HG03439 (cell line): ENCODE data around the gene NUP43.
"Not testable (repeated sequence)": the region's sequence is repeated elsewhere in the genome, so short reads cannot be mapped to it uniquely, and the experiment has no call there.

Experiments used
- ATAC-seq: cut with Tn5 transposase; IDR thresholded peaks from one replicate; pipeline ENCODE4 v1.9.1; 2021; ENCODE audit warnings: mild to moderate bottlenecking, moderate library complexity; ENCODE audit not compliant: unreplicated experiment

NUP43 gene

DNA sequence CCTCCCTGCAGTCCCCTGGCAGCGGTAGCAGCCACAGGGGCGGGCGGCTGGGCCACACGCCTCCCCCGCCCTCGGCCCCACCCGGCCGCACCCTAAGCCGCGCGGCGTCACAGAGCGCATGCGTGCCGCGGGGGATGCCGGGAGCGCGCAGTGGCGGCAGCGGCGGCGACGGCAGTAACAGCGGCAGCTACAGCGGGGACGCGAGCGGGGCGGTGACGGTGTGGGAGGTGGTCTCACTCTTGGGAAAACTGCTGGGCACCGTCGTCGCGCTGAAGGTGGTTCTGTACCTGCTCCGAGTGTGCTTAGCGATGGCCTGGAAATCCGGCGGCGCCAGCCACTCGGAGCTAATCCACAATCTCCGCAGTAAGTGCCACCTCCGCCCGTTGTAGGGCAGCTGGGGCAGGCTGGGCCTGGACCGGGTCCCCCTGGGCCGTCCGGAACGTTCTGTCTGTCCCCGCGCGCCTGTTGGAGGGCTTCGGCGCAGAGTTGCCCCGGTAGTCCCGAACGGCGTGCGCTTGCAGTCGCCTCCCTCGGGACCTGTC, 3.3 kb upstream of the NUP43 start, which contains the start of gene PCMT1:
Gene PCMT1 (plus strand): TSS at position 148 of the 542 bp plus-strand sequence. CDS start 161 bp downstream, at position 309.
- ATAC-seq, result peak; percentile 84

DNA sequence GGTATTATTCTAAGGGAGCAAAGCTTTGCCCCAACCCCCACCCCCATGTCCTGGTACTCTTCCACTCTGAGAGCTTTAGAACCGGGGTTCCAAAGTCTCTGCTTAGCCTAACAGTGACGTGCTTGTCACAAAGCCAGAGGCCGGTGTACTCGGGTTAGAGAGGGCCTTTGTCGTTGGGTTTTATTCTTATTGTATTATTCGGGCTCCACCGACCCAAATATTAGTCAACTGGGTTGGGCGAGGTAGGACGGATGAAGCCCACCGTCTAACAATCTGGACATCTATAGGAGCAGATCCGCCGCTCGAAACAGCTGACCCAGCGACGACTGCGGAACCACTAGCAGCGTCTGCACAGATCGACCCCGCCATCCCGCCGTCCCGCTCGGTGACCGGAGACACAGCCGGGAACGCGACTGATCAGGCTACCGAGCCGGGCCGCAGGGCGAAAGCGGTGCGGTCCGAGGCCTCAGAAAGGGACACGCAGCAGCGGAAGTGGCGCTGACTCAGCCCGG, 2.8 kb upstream of the NUP43 start:
- ATAC-seq, result not testable (repeated sequence)

GRCh38 chr6:149745252-149745651, 1.1 kb downstream of the NUP43 start:
- ATAC-seq, result not testable (repeated sequence)

DNA sequence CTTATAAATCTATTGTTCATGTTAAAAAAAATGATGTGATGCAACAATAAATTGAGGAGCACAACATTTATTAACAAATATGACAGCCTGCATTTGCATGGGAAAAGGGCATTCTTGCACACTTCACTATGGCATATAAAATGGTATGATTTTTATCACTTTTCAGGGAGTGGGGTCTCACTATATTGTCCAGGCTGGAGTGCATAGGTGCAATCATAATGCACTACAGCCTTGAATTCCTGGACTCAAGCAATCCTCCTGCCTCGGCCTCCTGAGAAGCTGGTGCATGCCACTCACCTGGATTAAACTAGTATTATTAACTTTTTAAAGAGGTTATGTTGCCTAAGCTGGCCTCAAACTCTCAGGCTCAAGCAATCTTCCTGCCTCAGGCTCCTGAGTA, 11.4 kb downstream of the NUP43 start:
- ATAC-seq, result no peak

DNA sequence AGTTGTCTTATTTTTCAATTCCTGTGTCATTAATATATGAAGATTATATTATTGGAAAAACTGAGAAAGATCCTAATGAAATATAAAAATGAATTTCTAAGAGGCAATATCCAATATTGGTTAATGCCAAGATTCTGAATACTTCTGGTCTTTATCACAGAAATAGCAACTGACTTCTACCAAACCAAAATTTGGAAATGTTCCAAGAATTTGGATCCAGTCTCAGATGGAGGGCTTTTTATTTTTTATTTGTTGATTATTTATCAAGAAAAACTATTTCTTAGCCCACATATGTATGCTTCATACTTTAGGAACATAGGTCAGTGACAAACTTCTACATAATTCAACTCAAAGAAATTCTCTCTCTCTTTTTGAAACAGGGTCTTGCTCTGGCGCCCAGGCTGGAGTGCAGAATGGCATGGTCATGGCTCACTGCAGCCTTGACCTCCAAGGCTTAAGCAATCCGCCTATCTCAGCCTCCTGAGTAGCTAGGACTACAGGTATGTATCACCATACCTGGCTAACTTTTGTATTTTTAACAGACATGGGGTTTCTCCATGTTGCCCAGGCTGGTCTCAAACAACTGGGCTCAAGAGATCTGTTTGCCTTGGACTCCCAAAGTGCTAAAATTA, 13.1 kb downstream of the NUP43 start:
- ATAC-seq, result no peak

DNA sequence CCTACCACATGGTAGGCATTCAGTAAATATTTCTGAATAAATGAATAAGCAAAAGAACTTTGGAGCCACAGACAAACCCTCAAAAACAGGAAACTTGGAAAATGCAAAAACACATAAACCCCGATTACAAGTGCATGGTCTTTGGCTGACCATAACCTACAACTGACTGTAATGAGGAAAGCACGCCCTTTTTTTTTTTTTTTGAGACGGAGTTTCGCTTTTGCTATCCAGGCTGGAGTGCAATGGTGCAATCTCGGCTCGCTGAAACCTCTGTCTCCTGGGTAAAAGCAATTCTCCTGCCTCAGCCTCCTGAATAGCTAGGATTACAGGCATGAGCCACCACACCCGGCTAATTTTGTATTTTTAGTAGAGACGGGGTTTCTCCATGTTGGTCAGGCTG, 16.5 kb downstream of the NUP43 start:
- no peak for ATAC-seq

GRCh38 chr6:149728499-149729234, 17.7 kb downstream of the NUP43 start:
- ATAC-seq, result no peak

- no peak for ATAC-seq
Measured at GRCh38 chr6:149727793-149728498, 18.4 kb downstream of the NUP43 start.

- ATAC-seq, result no peak
Measured at GRCh38 chr6:149725785-149726184, 20.5 kb downstream of the NUP43 start.

DNA sequence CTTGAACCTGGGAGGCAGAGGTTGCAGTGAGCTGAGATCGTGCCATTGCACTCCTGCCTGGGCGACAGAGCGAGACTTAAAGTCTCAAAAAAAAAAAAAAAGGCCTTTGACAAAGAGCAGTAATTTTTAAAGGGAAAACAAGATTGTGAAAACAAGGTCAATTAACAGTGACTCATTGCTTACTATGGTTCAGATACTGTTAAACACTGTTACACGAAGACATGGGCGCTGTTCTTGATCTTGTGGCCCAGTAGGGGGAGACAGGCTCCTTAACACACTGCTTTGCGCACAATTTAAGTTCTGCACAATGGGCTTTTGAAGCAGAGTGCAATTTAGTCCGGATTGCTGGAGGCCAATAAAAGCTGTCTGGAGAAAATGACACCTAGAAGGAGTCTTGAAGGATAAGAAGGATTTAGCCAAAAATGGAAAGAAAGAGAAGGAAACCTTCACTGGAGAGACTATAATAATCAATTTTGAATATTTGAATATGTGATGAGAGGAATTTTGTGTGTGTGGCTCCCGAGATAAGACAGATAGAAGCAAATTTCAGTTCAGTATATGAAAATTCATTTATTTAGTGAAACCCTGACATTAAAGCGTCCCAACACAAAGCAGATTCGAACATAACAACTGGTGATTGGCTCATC, 22.4 kb downstream of the NUP43 start:
- no peak for ATAC-seq

DNA sequence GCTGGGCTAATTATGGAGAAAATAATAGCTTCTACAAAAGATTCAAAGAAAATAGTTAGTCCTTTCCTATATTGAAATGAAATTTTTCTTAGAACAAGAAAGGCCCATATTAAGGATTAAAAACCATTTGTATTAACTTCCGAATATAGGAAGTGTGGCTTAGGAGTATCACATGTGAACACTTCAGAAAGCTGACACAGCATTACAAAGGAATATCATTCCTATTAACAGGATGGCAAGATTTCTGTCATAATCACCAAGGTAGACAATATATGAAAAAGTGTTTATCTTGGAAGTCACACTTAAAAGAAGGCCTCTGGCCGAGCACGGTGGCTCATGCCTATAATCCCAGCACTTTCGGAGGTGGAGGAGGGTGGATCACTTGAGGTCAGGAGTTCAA, 23.1 kb downstream of the NUP43 start:
- no peak for ATAC-seq

DNA sequence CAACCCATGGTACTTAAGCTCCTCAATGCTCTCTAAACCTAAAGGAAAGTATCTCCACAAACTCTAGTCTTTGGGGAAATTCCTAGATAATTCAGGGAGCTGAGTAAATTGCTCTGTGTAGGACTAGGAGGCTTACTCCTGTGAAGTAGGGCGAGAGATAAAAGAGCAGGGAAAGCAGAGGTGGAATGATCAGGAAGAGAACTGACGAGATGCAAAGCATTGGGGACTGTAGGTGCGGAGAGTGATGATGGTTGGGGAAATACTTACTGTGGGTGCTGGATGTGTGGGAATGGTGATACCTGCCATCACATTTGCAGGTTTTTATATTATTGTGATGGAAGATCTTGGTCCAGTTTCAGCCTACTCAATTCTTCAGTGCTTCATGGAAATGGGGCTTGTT, 26.8 kb downstream of the NUP43 start:
- ATAC-seq, result no peak

DNA sequence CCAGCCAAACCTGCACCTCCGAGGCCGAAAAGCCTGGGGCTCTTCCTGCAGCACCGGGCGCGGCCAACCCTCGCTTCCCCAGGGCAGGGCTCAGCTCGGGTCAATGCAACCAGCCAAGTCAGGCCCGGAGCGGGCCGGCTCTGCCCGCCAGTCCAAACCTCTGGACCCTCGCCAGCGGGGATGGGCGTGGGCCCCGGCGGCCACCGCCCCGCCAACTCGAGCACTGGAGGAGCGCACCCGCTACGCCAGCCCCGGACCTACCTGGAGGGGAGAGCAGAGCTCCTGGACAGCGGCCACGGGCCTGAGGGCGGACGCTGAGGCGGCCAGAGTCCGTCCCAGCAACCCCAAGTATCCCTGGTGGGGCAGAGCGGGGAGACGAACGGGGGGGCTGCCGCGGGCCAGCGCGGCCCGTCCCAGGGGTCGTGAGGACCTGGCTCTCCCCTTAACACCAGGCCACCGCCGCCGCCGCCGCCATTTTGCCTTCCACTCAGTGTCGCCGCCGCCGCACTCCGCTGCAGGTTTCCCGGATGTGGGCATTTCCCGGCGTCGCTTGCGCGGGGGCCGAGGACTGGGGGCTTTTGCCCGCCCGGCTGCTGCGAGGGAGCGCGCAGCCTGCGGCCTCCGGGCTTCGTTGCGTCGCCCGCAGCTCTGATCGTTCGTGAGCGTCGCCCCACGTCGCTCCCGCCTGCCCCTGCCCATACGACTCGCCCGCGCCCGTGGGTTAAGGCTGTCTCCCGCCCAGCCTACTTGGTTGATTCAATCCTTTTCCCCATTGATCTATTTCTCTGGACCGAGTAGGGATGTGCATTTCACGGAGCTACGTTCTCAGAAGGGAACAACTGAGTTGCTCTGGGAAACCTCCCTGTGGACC, 28.5 kb downstream of the NUP43 start, which contains the start of gene LATS1:
Gene LATS1 (minus strand): TSS at position 514 of the 871 bp plus-strand sequence. CDS start 15,975 bp downstream, outside the sequence.
- peak; percentile 88 for ATAC-seq

DNA sequence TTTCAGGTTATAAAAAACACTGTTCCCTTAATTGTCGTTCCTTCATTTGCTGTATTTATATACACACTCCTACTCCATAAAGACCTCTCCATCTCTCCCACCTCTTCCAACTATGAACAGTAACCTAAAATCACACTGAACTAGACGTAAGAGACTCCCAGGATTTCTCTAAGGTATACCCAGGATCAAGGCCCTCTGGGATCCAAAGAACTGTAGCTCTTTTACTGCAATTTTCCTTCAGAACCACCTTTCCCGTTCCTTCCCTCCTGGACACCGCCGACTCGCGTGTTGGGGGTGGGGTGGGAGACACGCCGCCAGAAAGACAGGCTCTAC, 29.1 kb downstream of the NUP43 start:
- ATAC-seq, result no peak

DNA sequence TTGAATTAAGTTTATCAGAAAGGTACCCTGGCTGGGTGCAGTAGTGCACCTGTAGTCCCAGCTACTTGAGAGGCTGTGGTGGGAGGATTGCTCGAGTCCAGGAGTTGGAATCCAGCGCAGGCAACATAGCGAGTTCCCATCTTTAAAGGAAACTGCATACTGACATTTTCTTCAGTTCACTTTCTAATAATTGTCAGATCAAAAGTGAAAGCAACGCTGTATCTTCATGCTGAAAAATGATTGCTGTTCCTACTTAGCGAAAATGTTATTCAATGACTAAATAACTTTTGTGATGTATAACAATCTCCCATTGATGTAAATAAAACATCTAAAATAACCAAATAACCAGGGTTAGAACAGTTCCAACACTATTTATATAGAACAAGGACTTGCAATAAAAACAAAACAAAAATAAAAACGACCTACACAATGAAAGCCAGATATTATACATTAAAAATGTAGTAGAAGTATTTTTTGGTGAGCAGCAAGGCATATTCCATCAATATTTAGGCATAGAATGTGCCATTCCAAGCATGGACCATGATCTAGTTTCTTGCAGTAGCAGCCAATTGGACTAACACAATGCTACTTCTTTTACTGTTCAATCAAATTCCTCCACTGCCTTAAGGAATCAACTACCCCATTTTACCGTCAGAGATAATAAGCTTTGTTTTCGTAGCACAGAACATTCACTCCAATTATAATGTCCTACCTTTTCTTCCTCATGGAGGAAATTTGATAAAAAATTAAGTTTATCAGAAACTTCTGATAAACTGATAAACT, 30.0 kb downstream of the NUP43 start:
- ATAC-seq, result no peak

DNA sequence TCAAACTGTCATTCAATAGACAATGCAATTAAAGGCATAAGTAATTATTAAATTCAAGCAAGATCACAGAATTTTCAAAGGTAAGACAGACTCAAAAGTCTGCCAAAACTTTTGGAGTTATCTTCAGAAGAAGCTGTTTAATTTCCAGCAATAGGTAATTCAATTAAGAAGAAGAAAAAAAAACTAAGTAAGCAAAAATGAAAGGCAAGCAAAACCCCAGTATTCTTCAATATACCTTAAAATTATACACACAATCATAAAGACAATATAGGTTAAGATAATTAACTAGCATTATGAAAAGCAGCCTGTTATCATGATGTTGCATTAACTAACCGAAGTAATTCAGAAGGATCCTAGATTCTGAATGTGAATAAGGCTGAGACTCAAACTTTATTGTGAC, 31.9 kb downstream of the NUP43 start:
- ATAC-seq, result no peak

DNA sequence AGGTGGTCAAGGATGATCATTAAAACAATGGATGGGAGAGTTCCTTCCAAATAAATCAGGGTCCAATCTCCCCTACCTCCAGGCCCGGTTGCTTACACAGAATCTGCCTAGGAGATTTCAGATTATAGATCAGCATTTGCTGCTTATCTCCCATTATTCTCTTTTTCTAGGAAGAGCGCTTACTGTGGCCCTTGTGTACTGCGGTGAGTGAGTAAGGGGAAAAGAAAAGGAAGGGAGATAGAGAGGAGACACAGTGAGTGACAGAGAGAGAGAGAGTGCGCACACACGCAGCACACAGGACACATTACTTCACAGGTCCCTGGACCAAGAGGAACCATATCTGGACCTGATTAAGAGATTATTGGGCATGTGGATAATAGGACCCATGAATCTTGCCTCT, 34.6 kb downstream of the NUP43 start:
- no peak for ATAC-seq

- no peak for ATAC-seq
Measured at GRCh38 chr6:149701714-149702113, 44.6 kb downstream of the NUP43 start.

DNA sequence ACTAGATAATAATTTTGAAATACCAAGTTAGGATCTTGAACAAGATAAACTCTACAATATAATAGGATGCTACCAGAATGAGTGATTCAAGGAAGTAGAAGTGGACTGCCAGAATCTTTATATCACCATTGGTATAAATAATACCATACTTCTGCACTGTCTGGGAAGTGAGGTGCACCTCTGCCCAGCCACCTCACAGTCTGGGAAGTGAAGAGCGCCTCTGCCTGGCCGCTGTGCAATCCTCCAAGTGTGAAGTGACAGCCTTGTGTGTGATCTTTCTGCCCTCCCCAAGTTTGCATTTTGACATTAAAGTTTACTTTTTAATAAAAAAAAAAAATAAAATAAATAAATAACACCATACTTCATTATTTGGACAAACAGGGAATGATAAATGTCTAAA, 47.2 kb downstream of the NUP43 start:
- ATAC-seq, result no peak
